Liver (tissue), 3 donors: ENCODE data around the gene ARHGEF26.

Source experiments
- CTCF ChIP-seq: fragments of 150-350 bp; IDR thresholded peaks from 2 replicates; pipeline ENCODE4 v1.5.1; 2017; ENCODE audit warnings: improper control_type of control experiment, low read depth, low read length; ENCODE audit not compliant: missing input control
- GABPA ChIP-seq, 2 donors: IDR thresholded peaks in 1 of 2; conservative IDR thresholded peaks in 1 of 2; 2 replicates each; pipeline ENCODE4 v1.6.1; 2016; ENCODE audit warnings: antibody characterized with exemption in 2 of 2, mild to moderate bottlenecking in 1 of 2, moderate library complexity in 1 of 2
- MAX ChIP-seq: IDR thresholded peaks from 2 replicates; pipeline ENCODE4 v1.6.1; 2016; ENCODE audit warnings: antibody characterized with exemption
- NR2F2 ChIP-seq: IDR thresholded peaks from 2 replicates; pipeline ENCODE4 v1.6.1; 2016; ENCODE audit warnings: antibody characterized with exemption
- RAD21 ChIP-seq, 2 donors: IDR thresholded peaks; 2 replicates each; pipeline ENCODE4 v1.6.1; 2016; ENCODE audit warnings: antibody characterized with exemption in 2 of 2, mild to moderate bottlenecking in 2 of 2
- REST ChIP-seq: IDR thresholded peaks from 2 replicates; pipeline ENCODE4 v1.6.1; 2016; ENCODE audit warnings: antibody characterized with exemption, mild to moderate bottlenecking
- SP1 ChIP-seq: IDR thresholded peaks from 2 replicates; pipeline ENCODE4 v1.6.1; 2018; ENCODE audit warnings: antibody characterized with exemption, mild to moderate bottlenecking
- TAF1 ChIP-seq: conservative IDR thresholded peaks from 2 replicates; pipeline ENCODE4 v1.6.1; 2016; ENCODE audit warnings: antibody characterized with exemption, mild to moderate bottlenecking
- YY1 ChIP-seq: IDR thresholded peaks from 2 replicates; pipeline ENCODE4 v1.6.1; 2016; ENCODE audit warnings: antibody characterized with exemption, mild to moderate bottlenecking
- ZBTB33 ChIP-seq: IDR thresholded peaks from 2 replicates; pipeline ENCODE4 v1.6.1; 2016; ENCODE audit warnings: antibody characterized with exemption
- donor health status: healthy.
- donor health status: healthy.

GRCh38 chr3:154235330-154235729, 114.1 kb downstream of the ARHGEF26 start:
- no peak for TF ChIP-seq CTCF
- no peak for TF ChIP-seq YY1
- TF ChIP-seq TAF1, result no peak
- no peak for TF ChIP-seq GABPA (IDR thresholded peaks at IDR 0.05 in 1 of 2, conservative IDR thresholded peaks at IDR 0.05 in 1 of 2)
- TF ChIP-seq REST, result no peak
- TF ChIP-seq MAX, result no peak
- TF ChIP-seq RAD21 (IDR thresholded peaks at IDR 0.05), result no peak
- TF ChIP-seq SP1, result no peak
- TF ChIP-seq ZBTB33, result no peak
- no peak for TF ChIP-seq NR2F2
